HG03378 (cell line): ENCODE results near the gene KIF21B.

Experiments used
- ATAC-seq: cut with Tn5 transposase; IDR thresholded peaks from one replicate; pipeline ENCODE4 v1.9.1; 2021; ENCODE audit warnings: mild to moderate bottlenecking, moderate library complexity; ENCODE audit not compliant: unreplicated experiment

KIF21B gene

GRCh38 chr1:201049248-201049831 lies 25.8 kb upstream of the KIF21B start:
- ATAC-seq, result no peak

GRCh38 chr1:201048521-201048920 lies 25.0 kb upstream of the KIF21B start:
- no peak for ATAC-seq

GRCh38 chr1:201044119-201044518 lies 20.6 kb upstream of the KIF21B start:
- no peak for ATAC-seq

GRCh38 chr1:201042779-201043461 lies 19.4 kb upstream of the KIF21B start:
- ATAC-seq, result peak; percentile 75

GRCh38 chr1:201041011-201041410 lies 17.5 kb upstream of the KIF21B start:
- no peak for ATAC-seq

DNA sequence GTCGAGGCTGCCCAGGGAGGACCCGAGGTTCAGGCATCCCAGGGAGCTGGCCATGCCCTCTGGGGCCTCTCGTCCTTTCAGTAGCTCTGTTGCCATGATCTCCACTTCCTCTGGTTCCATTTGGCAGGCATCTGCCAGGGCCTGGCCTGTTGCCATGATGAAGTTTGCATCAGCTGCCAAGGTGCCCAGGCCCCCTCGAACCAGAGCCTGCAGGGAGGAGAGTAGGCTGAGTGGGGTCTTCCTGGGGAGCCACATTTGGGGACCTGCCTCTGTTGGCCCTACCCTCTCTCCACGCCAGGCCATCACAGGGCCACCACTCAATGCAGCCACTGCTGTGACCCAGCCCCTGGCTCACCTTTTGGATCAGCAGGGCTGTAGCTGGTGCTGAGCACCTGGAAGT lies 16.4 kb upstream of the KIF21B start:
- ATAC-seq, result no peak

- no peak for ATAC-seq
Observed at GRCh38 chr1:201039418-201039817, 15.9 kb upstream of the KIF21B start.

GRCh38 chr1:201038186-201038876 lies 14.8 kb upstream of the KIF21B start:
- ATAC-seq, result no peak

DNA sequence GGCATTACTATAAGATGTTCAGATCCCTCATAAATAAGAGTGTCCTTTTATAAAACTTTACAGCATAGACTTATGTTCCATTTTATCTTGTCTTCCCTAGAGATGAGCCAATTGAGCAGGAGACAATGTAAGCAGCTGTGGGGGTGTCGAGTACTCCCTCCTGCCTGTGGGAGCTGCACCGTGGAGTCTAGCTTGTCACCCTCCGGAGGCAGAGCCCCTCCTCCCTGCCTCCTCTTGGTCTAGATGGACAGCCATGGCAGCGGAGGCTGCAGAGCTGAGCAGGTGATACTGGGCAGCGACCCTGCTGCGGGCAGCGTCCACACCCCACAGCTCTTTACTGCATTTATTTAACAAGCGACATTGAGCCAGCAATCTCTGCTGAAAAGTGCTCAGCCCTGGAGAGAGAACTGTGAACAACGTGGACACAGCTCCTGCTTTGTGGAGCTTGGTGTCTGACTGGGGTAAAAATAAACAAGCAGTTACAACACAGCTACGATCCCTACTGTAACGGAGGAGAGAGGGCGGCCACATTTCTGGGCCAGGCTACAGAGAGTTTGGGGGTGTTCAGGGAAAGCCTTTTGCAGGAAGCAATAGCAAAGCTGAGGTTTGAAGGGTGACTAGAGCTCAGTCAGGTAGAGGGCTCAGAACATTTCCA lies 12.8 kb upstream of the KIF21B start:
- no peak for ATAC-seq

DNA sequence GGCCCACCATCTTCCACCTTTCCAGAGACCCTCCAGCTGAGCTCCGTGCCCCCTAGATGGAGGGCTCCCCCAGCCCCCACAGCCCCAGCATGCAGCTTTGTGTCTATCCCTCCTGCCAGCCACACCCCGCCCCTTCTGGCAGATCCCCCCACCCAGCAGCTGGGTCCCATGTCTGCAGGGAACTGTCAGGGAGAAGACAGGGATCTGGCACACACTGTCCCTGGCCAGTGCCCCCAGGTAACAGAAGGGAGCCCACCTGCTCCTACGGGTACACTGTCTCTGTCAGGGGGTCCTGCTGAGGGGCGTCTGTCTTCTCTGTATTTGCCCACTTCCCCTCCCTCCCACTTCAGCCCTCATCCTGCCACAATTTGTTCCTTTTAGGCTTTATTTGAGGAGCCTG lies 11.2 kb upstream of the KIF21B start:
- ATAC-seq, result no peak

DNA sequence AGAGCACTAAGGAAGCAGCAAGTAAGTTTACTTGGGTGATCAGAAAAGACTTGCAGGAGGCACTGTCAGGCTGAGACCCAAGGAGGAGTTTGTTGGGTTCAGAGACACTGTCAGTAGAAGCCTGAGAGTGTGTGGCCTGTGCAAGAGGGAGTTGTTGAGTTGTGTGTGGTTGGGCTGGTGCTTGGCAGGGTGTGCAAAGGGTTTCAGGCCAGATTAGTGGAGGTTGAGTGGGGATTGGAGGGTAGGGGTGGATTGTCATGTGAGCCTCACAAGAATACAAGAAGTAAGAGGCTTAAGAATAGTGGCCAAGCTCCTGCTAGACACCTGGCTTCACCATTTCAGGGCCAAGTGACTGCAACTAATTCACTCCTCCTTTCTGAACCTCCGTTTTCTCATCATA lies 8.9 kb upstream of the KIF21B start:
- no peak for ATAC-seq

GRCh38 chr1:201028461-201028889 lies 5.0 kb upstream of the KIF21B start:
- no peak for ATAC-seq

DNA sequence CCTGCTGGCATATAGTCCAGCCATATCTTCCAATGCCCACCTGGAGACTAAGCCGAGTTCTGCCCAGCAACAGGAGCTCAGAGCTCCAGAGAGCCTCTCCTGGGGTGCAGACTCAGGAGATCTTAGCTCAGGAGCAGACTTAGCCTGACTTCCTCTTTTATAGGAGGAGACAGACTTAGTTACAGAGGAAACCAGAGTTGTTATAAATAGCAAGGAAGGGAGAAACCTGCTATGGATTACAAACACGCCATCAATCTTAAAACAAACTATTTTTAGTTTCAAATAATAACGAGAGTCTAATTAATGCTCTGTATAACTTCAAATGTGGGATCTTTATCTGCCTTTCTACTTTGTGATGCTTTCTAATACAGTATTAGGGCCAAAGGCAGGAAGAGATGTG lies 3.3 kb upstream of the KIF21B start:
- no peak for ATAC-seq

DNA sequence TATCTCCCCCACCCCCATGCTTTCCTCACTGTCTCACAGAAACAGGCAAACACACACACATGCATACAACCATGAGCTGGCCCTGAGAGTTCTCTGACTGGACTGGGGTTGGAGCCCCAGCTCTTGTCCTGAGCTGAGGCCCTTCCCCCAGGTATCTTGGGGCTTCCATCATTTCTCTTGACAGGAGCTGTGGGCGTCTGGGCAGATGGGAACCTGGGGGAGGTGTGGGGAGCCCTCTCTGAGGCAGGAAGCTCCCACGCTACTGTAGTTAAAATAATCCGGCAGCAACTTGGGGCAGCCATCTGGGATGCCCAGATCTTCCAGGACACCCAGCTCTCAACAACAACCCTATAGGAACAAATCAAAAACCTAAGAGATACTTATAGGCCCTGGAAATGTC lies 2.7 kb upstream of the KIF21B start:
- ATAC-seq, result no peak

DNA sequence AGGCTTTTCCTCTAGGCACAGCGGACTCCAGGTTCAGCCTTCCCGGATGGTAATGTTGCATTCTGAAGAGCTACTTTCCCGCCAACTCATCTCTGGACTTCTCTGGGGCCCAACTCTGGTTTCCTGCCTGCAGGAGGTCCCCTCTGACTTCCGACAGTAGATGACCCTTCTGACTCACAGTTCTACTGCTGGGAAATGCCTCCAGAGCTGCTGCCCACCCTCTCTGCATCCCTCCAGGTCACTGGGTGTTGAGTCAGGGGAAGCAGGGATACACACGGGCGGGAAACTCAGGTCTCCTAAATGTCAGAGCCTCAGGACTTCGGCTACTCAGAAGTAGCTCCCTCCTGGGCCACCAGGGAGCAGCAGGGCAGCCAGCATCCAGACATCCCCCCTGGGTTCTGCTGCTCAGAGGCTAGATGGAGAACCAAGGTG lies 2.1 kb upstream of the KIF21B start:
- ATAC-seq, result peak; percentile 38

- no peak for ATAC-seq
Observed at GRCh38 chr1:201024625-201024998, 1.1 kb upstream of the KIF21B start.

DNA sequence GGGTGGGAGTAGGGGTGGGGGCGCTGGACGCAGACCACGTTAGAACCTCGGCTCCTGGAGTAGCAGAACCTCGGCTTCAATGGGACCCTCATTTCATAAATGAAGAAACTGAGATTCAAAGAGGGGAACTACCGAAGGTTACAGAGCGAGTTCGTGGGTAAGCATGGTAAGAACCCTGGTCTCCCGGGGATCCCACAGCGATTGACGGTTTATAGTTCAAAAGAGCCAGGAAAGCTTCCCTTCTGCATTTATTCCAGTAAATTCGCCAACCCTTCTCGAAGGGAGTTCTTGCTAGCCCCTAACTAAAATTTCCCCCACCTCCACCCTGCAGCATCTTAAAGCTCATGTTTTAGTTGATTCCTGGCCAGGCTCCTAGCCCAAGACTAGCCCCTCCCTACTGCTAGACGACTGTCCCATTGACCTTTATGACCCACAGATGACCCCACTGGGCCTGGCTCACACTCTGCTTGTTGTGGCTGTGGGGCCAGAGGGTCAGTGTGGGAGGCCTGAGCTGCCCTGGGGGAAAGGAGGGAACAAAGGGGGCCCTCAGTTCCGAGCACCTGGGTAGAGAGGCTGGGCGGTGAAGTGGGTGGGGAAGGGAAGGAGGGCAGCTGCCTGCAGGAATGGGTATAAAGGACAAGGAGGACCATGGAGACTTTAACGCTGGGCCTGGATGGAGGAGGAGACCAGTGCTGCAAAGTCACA lies 558 bp upstream of the KIF21B start:
- ATAC-seq, result no peak

DNA sequence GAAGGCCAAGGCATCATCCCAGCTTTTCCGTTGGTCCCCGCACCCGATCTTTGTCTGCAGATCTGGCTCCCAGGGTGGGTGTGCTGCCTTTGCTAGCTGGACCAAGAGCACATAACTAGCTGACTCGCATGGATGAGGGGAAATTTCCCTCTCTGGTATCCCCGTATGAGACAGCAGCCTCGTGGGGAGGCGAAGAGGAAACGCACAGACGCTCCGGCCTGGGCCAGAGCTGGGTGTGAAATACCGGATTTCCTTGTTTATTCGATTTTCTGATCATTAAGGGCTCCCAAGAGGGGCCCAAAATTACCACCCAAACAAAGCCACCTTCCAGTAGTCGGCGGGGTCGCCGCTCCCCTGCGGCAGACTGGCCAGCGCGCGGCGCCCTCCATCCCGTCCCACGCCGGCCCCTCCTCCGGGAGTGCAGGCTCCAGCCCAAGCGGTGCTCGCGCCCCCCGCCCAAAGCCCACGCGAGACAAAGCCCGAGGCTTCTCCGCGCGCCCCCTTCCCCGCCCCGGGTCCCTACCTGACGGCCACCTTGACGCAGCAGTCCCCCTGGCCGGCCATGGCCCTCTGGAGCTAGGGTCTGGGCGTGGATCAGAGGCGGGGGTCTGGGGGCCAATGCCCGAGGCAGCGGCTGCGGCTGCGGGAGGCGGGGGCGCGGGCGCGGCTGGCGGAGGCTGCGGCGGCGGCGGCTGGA lies 546 bp downstream of the KIF21B start:
- no peak for ATAC-seq

GRCh38 chr1:201022493-201022819 lies 1.1 kb downstream of the KIF21B start:
- no peak for ATAC-seq

DNA sequence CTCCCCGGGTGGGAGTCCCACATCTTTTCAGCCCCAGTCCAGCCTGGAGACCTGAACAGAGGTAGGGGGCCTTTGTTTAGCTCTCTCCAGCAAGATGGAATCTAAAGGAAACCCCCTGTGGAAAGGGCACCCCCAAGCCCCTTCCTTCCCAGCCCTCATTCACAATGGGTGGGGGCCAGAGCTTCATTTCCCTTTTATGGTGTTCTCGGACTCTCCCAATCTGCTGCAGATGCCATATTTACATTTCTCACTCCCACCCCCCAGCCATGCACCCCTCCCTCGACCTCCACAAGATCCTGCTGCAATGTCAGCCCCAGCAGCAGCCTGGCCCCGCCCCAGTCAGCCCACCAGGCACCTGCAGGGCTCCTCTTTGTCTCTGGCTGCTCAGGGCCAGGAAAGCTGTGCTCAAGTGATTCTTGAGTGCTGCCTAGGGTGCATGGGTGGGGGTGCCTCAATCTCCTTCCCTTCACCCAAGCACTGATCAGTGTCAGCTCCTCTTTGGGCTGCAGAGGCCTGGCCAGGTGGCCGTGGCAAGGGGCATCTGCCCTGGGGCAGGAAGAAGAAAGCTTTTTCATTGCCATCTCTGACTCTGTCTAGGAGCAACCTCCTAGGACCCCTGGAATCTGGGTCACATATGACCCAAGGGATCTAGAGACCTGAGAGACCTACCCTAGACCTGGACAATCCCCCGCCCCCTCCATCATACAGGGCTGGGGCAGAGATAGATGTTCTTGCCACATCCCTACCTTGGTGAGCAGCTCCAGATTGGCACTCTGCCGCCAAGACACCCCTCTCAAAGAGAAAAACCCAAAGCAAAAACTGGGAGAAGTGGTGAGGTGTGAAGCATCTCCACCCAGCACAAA lies 1.7 kb downstream of the KIF21B start:
- no peak for ATAC-seq
